Measurements from ENCODE around the gene UBAP1.

The UBAP1 gene

DNA sequence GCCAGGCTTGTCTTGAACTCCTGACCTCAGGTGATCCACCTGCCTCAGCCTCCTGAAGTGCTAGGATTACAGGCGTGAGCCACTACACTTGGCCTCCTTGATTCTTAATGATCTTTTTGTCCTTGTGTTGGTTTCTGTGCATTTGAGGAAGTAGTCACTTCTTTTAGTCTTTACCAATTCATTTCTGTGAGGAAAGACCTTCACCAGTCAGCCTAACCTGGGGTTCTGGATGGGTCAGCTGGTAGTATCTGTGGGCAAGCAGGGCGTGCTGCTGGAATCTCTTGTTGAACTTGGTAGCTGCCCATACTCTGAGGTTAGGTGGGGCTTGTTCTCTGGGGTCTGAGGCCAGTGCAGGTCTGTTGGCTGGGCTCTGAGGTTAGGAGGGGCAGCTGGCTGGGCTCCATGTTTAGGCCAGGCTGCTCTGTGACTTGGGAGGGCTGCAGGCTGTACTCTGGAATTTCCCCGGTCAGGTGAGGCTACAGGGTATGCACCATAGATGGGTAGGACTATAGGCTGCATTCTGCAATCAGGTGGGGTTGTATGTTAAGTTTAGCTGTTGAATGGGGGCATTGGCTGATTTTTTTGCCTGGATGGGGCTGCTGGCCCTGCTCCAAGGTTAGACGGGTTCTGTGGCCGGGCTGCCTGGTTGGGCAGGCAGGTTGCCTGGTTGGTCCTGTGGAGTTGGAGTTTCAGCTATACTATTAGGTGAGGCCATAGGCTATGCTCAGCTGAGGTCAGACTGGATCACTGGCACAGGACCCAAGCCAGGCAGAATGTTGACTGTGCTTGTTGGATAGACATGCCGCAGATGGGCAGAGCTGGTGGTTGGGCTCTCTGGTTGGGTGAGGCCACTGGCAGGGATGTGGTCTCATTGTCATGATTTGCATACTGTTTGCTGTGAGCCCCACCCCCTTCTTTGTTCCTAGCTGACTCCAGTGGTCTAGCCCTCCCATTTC is 19.2 kb downstream of the UBAP1 start:
- Histone ChIP-seq H3K4me1 (ENCODE audit: control insufficient read depth, insufficient read depth, low read depth, low read length) (peaks cover 10% of the 10 kb centered on the region), H2BK12ac (ENCODE audit: low read length in 2 of 2) (no peak overlapping the region)
- WGBS: 80% methylated on average over 6 of the region's 6 CpGs

GRCh38 chr9:34200092-34200491 is 21.2 kb downstream of the UBAP1 start:
- Histone ChIP-seq H3K23ac (ENCODE audit: low read length in 2 of 2) (no peak overlapping the region), H3K4ac (ENCODE audit: low read depth in 1 of 2, low read length in 2 of 2) (no peak overlapping the region), H2BK15ac (ENCODE audit: low read depth, poor library complexity, severe bottlenecking) (no peak overlapping the region), H3K36me3 (ENCODE audit: control insufficient read depth in 1 of 2, insufficient read depth in 2 of 2, low read depth in 1 of 2, low read length in 2 of 2) (peaks cover 25 to 27% of the 10 kb centered on the region in 2 experiments), H3K27me3 (ENCODE audit: control insufficient read depth in 1 of 2, insufficient read depth in 1 of 2, low read length in 2 of 2) (no peaks in the 10 kb centered on the region), H2BK5ac (ENCODE audit: low read depth, low read length, poor library complexity, severe bottlenecking) (peak overlapping the region; percentile 19), H3K4me1 (ENCODE audit: control insufficient read depth, insufficient read depth, low read depth, low read length) (peaks cover 7% of the 10 kb centered on the region), H4K8ac (ENCODE audit: low read length) (no peak overlapping the region), H3K18ac (ENCODE audit: low read depth in 1 of 2, low read length in 2 of 2) (no peak overlapping the region), H2AFZ (ENCODE audit: low read depth, low read length) (no peak overlapping the region), H3K9ac (ENCODE audit: low read length) (no peak overlapping the region), H2BK120ac (ENCODE audit: low read depth, low read length) (no peak overlapping the region), H3K9me3 (ENCODE audit: control insufficient read depth, low read length) (no peaks in the 10 kb centered on the region), H3K4me3 (ENCODE audit: insufficient read depth in 1 of 2, low read depth in 1 of 2, low read length in 2 of 2) (no peak overlapping the region), H3K27ac (ENCODE audit: low read length, poor library complexity, severe bottlenecking) (no peak overlapping the region), H3K14ac (ENCODE audit: low read length in 2 of 2) (no peak overlapping the region), H3K79me1 (replicated peaks; ENCODE audit: low read length, poor library complexity, severe bottlenecking) (no peaks in the 10 kb centered on the region), H4K91ac (ENCODE audit: low read length) (no peak overlapping the region), H2BK12ac (ENCODE audit: low read length in 2 of 2) (no peak overlapping the region), H3K4me2 (ENCODE audit: low read length, poor library complexity, severe bottlenecking) (no peak overlapping the region), H2AK5ac (ENCODE audit: low read length, severe bottlenecking) (no peak overlapping the region)
- WGBS: 98% methylated on average over 2 of the region's 2 CpGs
- no peak for DNase-seq

More for the DNA sequence above, 19.2 kb downstream of the UBAP1 start:
- H3K18ac ChIP-seq (ENCODE audit: low read depth in 1 of 2, low read length in 2 of 2): no peak overlapping the region
- no peak overlapping the region for H4K8ac ChIP-seq (ENCODE audit: low read length)
- no peak overlapping the region for H2BK15ac ChIP-seq (ENCODE audit: low read depth, poor library complexity, severe bottlenecking)
- no peak overlapping the region for H3K4me3 ChIP-seq (ENCODE audit: insufficient read depth in 1 of 2, low read depth in 1 of 2, low read length in 2 of 2)
- no peak overlapping the region for H2AFZ ChIP-seq (ENCODE audit: low read depth, low read length)
- no peak overlapping the region for H3K14ac ChIP-seq (ENCODE audit: low read length in 2 of 2)
- H3K27ac ChIP-seq (ENCODE audit: low read length, poor library complexity, severe bottlenecking): no peak overlapping the region
- DNase-seq: no peak
- H3K4me2 ChIP-seq (ENCODE audit: low read length, poor library complexity, severe bottlenecking): no peak overlapping the region
- no peak overlapping the region for H3K4ac ChIP-seq (ENCODE audit: low read depth in 1 of 2, low read length in 2 of 2)
- no peak overlapping the region for H2BK5ac ChIP-seq (ENCODE audit: low read depth, low read length, poor library complexity, severe bottlenecking)
- H4K91ac ChIP-seq (ENCODE audit: low read length): no peak overlapping the region
- no peak overlapping the region for H2BK120ac ChIP-seq (ENCODE audit: low read depth, low read length)
- no peak overlapping the region for H2AK5ac ChIP-seq (ENCODE audit: low read length, severe bottlenecking)
- H3K27me3 ChIP-seq (ENCODE audit: control insufficient read depth in 1 of 2, insufficient read depth in 1 of 2, low read length in 2 of 2): no peaks in the 10 kb centered on the region
- H3K9me3 ChIP-seq (ENCODE audit: control insufficient read depth, low read length): no peaks in the 10 kb centered on the region
- H3K79me1 ChIP-seq (replicated peaks; ENCODE audit: low read length, poor library complexity, severe bottlenecking): no peaks in the 10 kb centered on the region
- no peak overlapping the region for H3K23ac ChIP-seq (ENCODE audit: low read length in 2 of 2)
- no peak overlapping the region for H3K9ac ChIP-seq (ENCODE audit: low read length)
- H3K36me3 ChIP-seq (ENCODE audit: control insufficient read depth in 1 of 2, insufficient read depth in 2 of 2, low read depth in 1 of 2, low read length in 2 of 2): peaks cover 25 to 27% of the 10 kb centered on the region in 2 experiments

GRCh38 chr9:34203275-34203991 is 24.6 kb downstream of the UBAP1 start:
- Histone ChIP-seq H3K23ac (ENCODE audit: low read length in 2 of 2) (no peak overlapping the region), H2BK120ac (ENCODE audit: low read depth, low read length) (no peak overlapping the region), H4K91ac (ENCODE audit: low read length) (no peak overlapping the region), H2AFZ (ENCODE audit: low read depth, low read length) (no peak overlapping the region), H3K4me1 (ENCODE audit: control insufficient read depth, insufficient read depth, low read depth, low read length) (peaks cover under 1% of the 10 kb centered on the region), H3K9me3 (ENCODE audit: control insufficient read depth, low read length) (no peaks in the 10 kb centered on the region), H3K9ac (ENCODE audit: low read length) (peak overlapping the region; percentile 71), H4K8ac (ENCODE audit: low read length) (no peak overlapping the region), H3K27ac (ENCODE audit: low read length, poor library complexity, severe bottlenecking) (no peak overlapping the region), H3K27me3 (ENCODE audit: control insufficient read depth in 1 of 2, insufficient read depth in 1 of 2, low read length in 2 of 2) (no peaks in the 10 kb centered on the region), H3K4me3 (ENCODE audit: insufficient read depth in 1 of 2, low read depth in 1 of 2, low read length in 2 of 2) (no peak overlapping the region), H3K36me3 (ENCODE audit: control insufficient read depth in 1 of 2, insufficient read depth in 2 of 2, low read depth in 1 of 2, low read length in 2 of 2) (peaks cover 12 to 14% of the 10 kb centered on the region in 2 experiments), H2BK15ac (ENCODE audit: low read depth, poor library complexity, severe bottlenecking) (no peak overlapping the region), H2BK12ac (ENCODE audit: low read length in 2 of 2) (no peak overlapping the region), H3K4ac (ENCODE audit: low read depth in 1 of 2, low read length in 2 of 2) (no peak overlapping the region), H3K14ac (ENCODE audit: low read length in 2 of 2) (no peak overlapping the region), H2AK5ac (ENCODE audit: low read length, severe bottlenecking) (no peak overlapping the region), H3K18ac (ENCODE audit: low read depth in 1 of 2, low read length in 2 of 2) (no peak overlapping the region), H3K79me1 (replicated peaks; ENCODE audit: low read length, poor library complexity, severe bottlenecking) (no peaks in the 10 kb centered on the region), H2BK5ac (ENCODE audit: low read depth, low read length, poor library complexity, severe bottlenecking) (no peak overlapping the region), H3K4me2 (ENCODE audit: low read length, poor library complexity, severe bottlenecking) (no peak overlapping the region)
- WGBS: 74% methylated on average over 3 of the region's 4 CpGs
- no peak for DNase-seq

GRCh38 chr9:34203992-34204635 is 25.3 kb downstream of the UBAP1 start:
- H4K91ac ChIP-seq (ENCODE audit: low read length): no peak overlapping the region
- H3K4me3 ChIP-seq (ENCODE audit: insufficient read depth in 1 of 2, low read depth in 1 of 2, low read length in 2 of 2): no peak overlapping the region
- no peak overlapping the region for H2BK5ac ChIP-seq (ENCODE audit: low read depth, low read length, poor library complexity, severe bottlenecking)
- no peak overlapping the region for H3K18ac ChIP-seq (ENCODE audit: low read depth in 1 of 2, low read length in 2 of 2)
- H2AK5ac ChIP-seq (ENCODE audit: low read length, severe bottlenecking): no peak overlapping the region
- no peak overlapping the region for H4K8ac ChIP-seq (ENCODE audit: low read length)
- H3K4me2 ChIP-seq (ENCODE audit: low read length, poor library complexity, severe bottlenecking): no peak overlapping the region
- H2BK15ac ChIP-seq (ENCODE audit: low read depth, poor library complexity, severe bottlenecking): no peak overlapping the region
- H3K27ac ChIP-seq (ENCODE audit: low read length, poor library complexity, severe bottlenecking): no peak overlapping the region
- H3K36me3 ChIP-seq (ENCODE audit: control insufficient read depth in 1 of 2, insufficient read depth in 2 of 2, low read depth in 1 of 2, low read length in 2 of 2): peaks cover 8 to 10% of the 10 kb centered on the region in 2 experiments
- H2BK120ac ChIP-seq (ENCODE audit: low read depth, low read length): no peak overlapping the region
- H2AFZ ChIP-seq (ENCODE audit: low read depth, low read length): no peak overlapping the region
- no peaks in the 10 kb centered on the region for H3K79me1 ChIP-seq (replicated peaks; ENCODE audit: low read length, poor library complexity, severe bottlenecking)
- no peak overlapping the region for H2BK12ac ChIP-seq (ENCODE audit: low read length in 2 of 2)
- peak overlapping the region; percentile 71 for H3K9ac ChIP-seq (ENCODE audit: low read length)
- no peak overlapping the region for H3K4ac ChIP-seq (ENCODE audit: low read depth in 1 of 2, low read length in 2 of 2)
- H3K27me3 ChIP-seq (ENCODE audit: control insufficient read depth in 1 of 2, insufficient read depth in 1 of 2, low read length in 2 of 2): no peaks in the 10 kb centered on the region
- H3K9me3 ChIP-seq (ENCODE audit: control insufficient read depth, low read length): no peaks in the 10 kb centered on the region
- DNase-seq: no peak
- H3K23ac ChIP-seq (ENCODE audit: low read length in 2 of 2): no peak overlapping the region
- no peaks in the 10 kb centered on the region for H3K4me1 ChIP-seq (ENCODE audit: control insufficient read depth, insufficient read depth, low read depth, low read length)
- H3K14ac ChIP-seq (ENCODE audit: low read length in 2 of 2): no peak overlapping the region
- WGBS: 56% methylated on average over 2 of the region's 6 CpGs
